Sigmoid colon (tissue), 7 donors: ENCODE results near the gene ZNF225. TPM values are rescaled to one million over a fixed set of nuclear protein-coding genes. Genes with fewer than 3 reads are reported as not detected.

Experiments
- DNase-seq: peaks from one replicate; pipeline ENCODE4 v3.0.0-alpha.2; 2019
- H3K27ac ChIP-seq, 4 donors: fragments of 200-600 bp; sonication (generic); one replicate each; pipeline ENCODE4 v1.5.1; 2016 to 2019; ENCODE audit warnings: mild to moderate bottlenecking in 1 of 4
- H3K27me3 ChIP-seq, 3 donors: fragments of 200-600 bp; sonication (generic); one replicate each; pipeline ENCODE4 v1.5.1; 2019; ENCODE audit warnings: mild to moderate bottlenecking in 1 of 3
- H3K36me3 ChIP-seq, 4 donors: fragments of 200-600 bp; sonication (generic); one replicate each; pipeline ENCODE4 v1.5.1; 2016 to 2019
- H3K4me1 ChIP-seq, 4 donors: fragments of 200-600 bp; sonication (generic); one replicate each; pipeline ENCODE4 v1.5.1; 2017 to 2019
- H3K4me3 ChIP-seq, 4 donors: fragments of 200-600 bp; sonication (generic); one replicate each; pipeline ENCODE4 v1.5.1; 2017 to 2019; ENCODE audit warnings: mild to moderate bottlenecking in 2 of 4, moderate library complexity in 1 of 4
- H3K9me3 ChIP-seq, 4 donors: fragments of 200-600 bp in 3 of 4; sonication (generic) in 3 of 4; one replicate each; pipeline versions ENCODE4 v1.5.1 to v1.6.1; 2013 to 2019
- CTCF ChIP-seq, 4 experiments: fragments of 450-650 bp in 3 of 4; fragments of 200-600 bp in 1 of 4; IDR thresholded peaks; one replicate each; pipeline ENCODE4 v1.5.1; 2016 to 2019; ENCODE audit warnings: antibody characterized with exemption in 4 of 4, mild to moderate bottlenecking in 3 of 4, moderate library complexity in 2 of 4
- EP300 ChIP-seq, 4 donors: sonication (generic); formaldehyde crosslinking; IDR thresholded peaks; one replicate each; pipeline ENCODE4 v1.6.1; 2017; ENCODE audit warnings: antibody characterized with exemption in 4 of 4
- POLR2A ChIP-seq, 2 donors: fragments of 450-650 bp; IDR thresholded peaks; one replicate each; pipeline ENCODE4 v1.6.1; 2016; ENCODE audit warnings: antibody characterized with exemption in 2 of 2, mild to moderate bottlenecking in 2 of 2, moderate library complexity in 2 of 2
- POLR2AphosphoS5 ChIP-seq, 4 donors: sonication (generic); formaldehyde crosslinking; IDR thresholded peaks; one replicate each; pipeline ENCODE4 v1.6.1; 2017; ENCODE audit warnings: antibody characterized with exemption in 4 of 4
- WGBS, 2 donors: extraction: QIAGEN DNeasy Blood & Tissue Kit; methylation state at CpG; one replicate each; pipeline ENCODE4 v1.1.7; 2013; 5-methylcytosine and 5-hydroxymethylcytosine counted together
- intact Hi-C: fragments of 100-400 bp; cut with DNase I; formaldehyde crosslinking; loops from one replicate; pipeline ENCODE4 v1.15.1; 2023
- polyA plus RNA-seq, 3 donors: library from polyadenylated mRNA; stranded (reverse); fragments of 200-250 nt; gene quantifications; one replicate each; pipeline ENCODE4 v1.2.3, GENCODE V29; 2013
- total RNA-seq, 4 donors: library from RNA; depleted of rRNA; stranded (reverse); fragments of >200 nt; gene quantifications; one replicate each; pipeline ENCODE4 v1.1.0, GENCODE V29; 2016
- donor health status: healthy with polysubstance abuse.
- donor health status: Bipolar disorder and iron deficiency.
- donor health status: healthy.

The ZNF225 gene
- total and polyA plus RNA-seq, 7 donors = 0.60 to 4.9 (median 3.0) TPM

GRCh38 chr19:44151491-44151890 is 38.3 kb downstream of the ZNF225 start:
- Histone ChIP-seq H3K27me3 (no peaks in the 10 kb centered on the region), H3K36me3 (peaks cover 42 to 98% (median 84%) of the 10 kb centered on the region in 4 donors), H3K4me3 (no peak overlapping the region), H3K9me3 (peaks cover 7 to 32% (median 20%) of the 10 kb centered on the region in 4 donors), H3K27ac (no peak overlapping the region), H3K4me1 (no peaks in the 10 kb centered on the region)
- TF ChIP-seq EP300 (IDR thresholded peaks at IDR 0.05) = no peak
- TF ChIP-seq POLR2A (IDR thresholded peaks at IDR 0.05) = no peak
- no peak for TF ChIP-seq CTCF (IDR thresholded peaks at IDR 0.05)
- no peak for TF ChIP-seq POLR2AphosphoS5 (IDR thresholded peaks at IDR 0.05)
- WGBS, 2 donors = 97 to 98% methylated on average over 5 of the region's 5 CpGs
- intact Hi-C loops = no loop called here
- DNase-seq = no peak

GRCh38 chr19:44156475-44156874 is 43.3 kb downstream of the ZNF225 start:
- intact Hi-C loops = no loop called here
- no peak for DNase-seq

GRCh38 chr19:44163789-44164188 is 50.6 kb downstream of the ZNF225 start:
- 89 to 95% methylated on average over 2 of the region's 2 CpGs for WGBS, 2 donors
- no peak for DNase-seq
- no peak overlapping the region for H3K27ac ChIP-seq
- no peaks in the 10 kb centered on the region for H3K27me3 ChIP-seq
- TF ChIP-seq EP300 (IDR thresholded peaks at IDR 0.05) (no peak), POLR2AphosphoS5 (IDR thresholded peaks at IDR 0.05) (no peak), POLR2A (IDR thresholded peaks at IDR 0.05) (no peak), CTCF (IDR thresholded peaks at IDR 0.05) (no peak)
- no peak overlapping the region for H3K4me3 ChIP-seq
- H3K4me1 ChIP-seq = peaks cover 0 to 12% (median 11%) of the 10 kb centered on the region in 4 donors
- intact Hi-C loops = loop anchor here (2.0 kb wide), 2 partner anchors 49 to 51 kb away; partner anchors contain the start of genes ZNF225 and ZNF227
- peaks cover 4 to 33% (median 14%) of the 10 kb centered on the region in 4 donors for H3K9me3 ChIP-seq
- peaks cover 0 to 24% (median 8%) of the 10 kb centered on the region in 4 donors for H3K36me3 ChIP-seq

More at GRCh38 chr19:44156475-44156874, 43.3 kb downstream of the ZNF225 start:
- H3K4me3 ChIP-seq = no peak overlapping the region
- H3K4me1 ChIP-seq = no peaks in the 10 kb centered on the region
- H3K9me3 ChIP-seq = peaks cover 31 to 77% (median 45%) of the 10 kb centered on the region in 4 donors
- H3K27me3 ChIP-seq = no peaks in the 10 kb centered on the region
- WGBS, 2 donors = 93% methylated on average over 2 of the region's 2 CpGs
- no peak overlapping the region for H3K27ac ChIP-seq
- TF ChIP-seq POLR2A (IDR thresholded peaks at IDR 0.05) = no peak
- H3K36me3 ChIP-seq = peaks cover 29 to 68% (median 55%) of the 10 kb centered on the region in 4 donors

- WGBS, 2 donors = 57 to 69% methylated on average over 3 of the region's 3 CpGs
These were observed 51.1 kb downstream of the ZNF225 start for GRCh38 chr19:44164327-44164672.

More at GRCh38 chr19:44164327-44164672, 51.1 kb downstream of the ZNF225 start:
- Histone ChIP-seq H3K4me3 (peak overlapping the region in 3 of 4 donors; percentile 61 to 73 (median 69)), H3K27ac (peak overlapping the region; percentile 82 to 87 (median 84)), H3K27me3 (no peaks in the 10 kb centered on the region), H3K36me3 (peaks cover 3 to 29% (median 12%) of the 10 kb centered on the region in 4 donors), H3K4me1 (peaks cover 0 to 12% (median 11%) of the 10 kb centered on the region in 4 donors), H3K9me3 (peaks cover 4 to 28% (median 9%) of the 10 kb centered on the region in 4 donors)
- TF ChIP-seq EP300 (IDR thresholded peaks at IDR 0.05) = no peak
- no peak for TF ChIP-seq CTCF (IDR thresholded peaks at IDR 0.05)
- TF ChIP-seq POLR2AphosphoS5 (IDR thresholded peaks at IDR 0.05) = no peak
- TF ChIP-seq POLR2A (IDR thresholded peaks at IDR 0.05) = no peak
- no peak for DNase-seq
- intact Hi-C loops = loop anchor here (2.0 kb wide), 2 partner anchors 49 to 51 kb away; partner anchors contain the start of genes ZNF225 and ZNF227
